Upper lobe of left lung (tissue), 4 donors: ENCODE results near the gene BTD.

Source experiments
- CTCF ChIP-seq, 6 experiments: fragments of 450-650 bp in 4 of 6; fragments of 200-600 bp in 2 of 6; sonication (generic) in 2 of 6; IDR thresholded peaks; one replicate each; pipeline ENCODE4 v1.5.1; 2016 to 2019; ENCODE audit warnings: antibody characterized with exemption in 6 of 6
- EP300 ChIP-seq, 4 donors: sonication (generic); formaldehyde crosslinking; IDR thresholded peaks; one replicate each; pipeline ENCODE4 v1.5.1; 2017; ENCODE audit warnings: antibody characterized with exemption in 4 of 4, control low read depth in 2 of 4
- POLR2A ChIP-seq, 4 donors: fragments of 450-650 bp; IDR thresholded peaks; one replicate each; pipeline ENCODE4 v1.5.1; 2016 to 2017; ENCODE audit warnings: antibody characterized with exemption in 4 of 4, mild to moderate bottlenecking in 2 of 4
- POLR2AphosphoS5 ChIP-seq, 2 donors: sonication (generic); formaldehyde crosslinking; IDR thresholded peaks; one replicate each; pipeline ENCODE4 v1.5.1; 2017; ENCODE audit warnings: antibody characterized with exemption in 2 of 2

DNA sequence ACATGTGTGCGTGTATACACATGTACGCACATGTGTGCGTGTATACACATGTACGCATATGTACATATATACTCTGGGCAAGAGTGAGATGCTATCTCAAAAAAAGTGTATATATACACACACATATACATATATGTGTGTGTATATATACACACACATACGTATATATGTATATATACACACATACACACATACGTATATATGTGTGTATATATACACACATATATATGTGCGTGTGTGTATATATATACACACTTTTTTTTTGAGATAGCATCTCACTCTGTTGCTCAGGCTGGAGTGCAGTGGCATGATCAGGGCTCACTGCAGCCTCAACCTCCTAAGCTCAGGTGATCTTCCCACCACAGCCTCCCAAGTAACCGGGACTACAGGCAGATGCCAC, 8.6 kb upstream of the BTD start:
- TF ChIP-seq CTCF (IDR thresholded peaks at IDR 0.05) = no peak
- no peak for TF ChIP-seq POLR2A (IDR thresholded peaks at IDR 0.05)
- TF ChIP-seq EP300 (IDR thresholded peaks at IDR 0.05) = no peak
- no peak for TF ChIP-seq POLR2AphosphoS5 (IDR thresholded peaks at IDR 0.05)
